ENCODE results near the gene CLEC3B. TPM values are rescaled to one million over a fixed set of nuclear protein-coding genes. Genes with fewer than 3 reads are reported as not detected.

CLEC3B gene
- total RNA-seq, 3 donors from 2014 or later, result 18.3 to 479 (median 55.7) TPM

DNA sequence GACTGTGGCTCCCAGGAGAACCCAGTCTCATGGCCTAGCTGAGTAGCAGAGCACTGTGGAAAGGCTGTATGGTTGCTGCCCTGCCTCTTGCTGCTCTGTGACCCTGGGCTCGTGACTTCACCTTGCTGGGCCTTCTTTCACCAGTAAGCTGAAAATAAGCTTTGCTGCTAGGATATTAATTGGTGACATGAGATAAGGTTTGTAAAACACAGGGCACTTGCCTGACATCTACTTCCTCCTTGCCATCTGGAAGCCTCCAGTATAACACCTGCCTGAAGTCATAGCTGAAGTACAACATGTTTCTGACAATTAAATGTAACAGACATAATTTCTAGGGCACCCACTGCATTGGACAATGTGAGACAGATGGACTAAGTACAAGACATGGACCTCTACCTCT lies 53.6 kb downstream of the CLEC3B start:
- no peaks in the 10 kb centered on the region for H3K36me3 ChIP-seq
- H3K4me3 ChIP-seq, result no peak overlapping the region
- no peak for DNase-seq (ENCODE audit: low spot score in 2 of 2)
- no peak overlapping the region for H3K27ac ChIP-seq
- no peaks in the 10 kb centered on the region for H3K27me3 ChIP-seq
- intact Hi-C loops (cut with DNase I; ENCODE audit: low total_unique reads), result no loop called here
- H3K4me1 ChIP-seq, result no peaks in the 10 kb centered on the region
- TF ChIP-seq, protein P1, sequence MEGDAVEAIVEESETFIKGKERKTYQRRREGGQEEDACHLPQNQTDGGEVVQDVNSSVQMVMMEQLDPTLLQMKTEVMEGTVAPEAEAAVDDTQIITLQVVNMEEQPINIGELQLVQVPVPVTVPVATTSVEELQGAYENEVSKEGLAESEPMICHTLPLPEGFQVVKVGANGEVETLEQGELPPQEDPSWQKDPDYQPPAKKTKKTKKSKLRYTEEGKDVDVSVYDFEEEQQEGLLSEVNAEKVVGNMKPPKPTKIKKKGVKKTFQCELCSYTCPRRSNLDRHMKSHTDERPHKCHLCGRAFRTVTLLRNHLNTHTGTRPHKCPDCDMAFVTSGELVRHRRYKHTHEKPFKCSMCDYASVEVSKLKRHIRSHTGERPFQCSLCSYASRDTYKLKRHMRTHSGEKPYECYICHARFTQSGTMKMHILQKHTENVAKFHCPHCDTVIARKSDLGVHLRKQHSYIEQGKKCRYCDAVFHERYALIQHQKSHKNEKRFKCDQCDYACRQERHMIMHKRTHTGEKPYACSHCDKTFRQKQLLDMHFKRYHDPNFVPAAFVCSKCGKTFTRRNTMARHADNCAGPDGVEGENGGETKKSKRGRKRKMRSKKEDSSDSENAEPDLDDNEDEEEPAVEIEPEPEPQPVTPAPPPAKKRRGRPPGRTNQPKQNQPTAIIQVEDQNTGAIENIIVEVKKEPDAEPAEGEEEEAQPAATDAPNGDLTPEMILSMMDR (IDR thresholded peaks at IDR 0.05), result no peak
- TF ChIP-seq POLR2A (IDR thresholded peaks at IDR 0.05), result no peak
- TF ChIP-seq POLR2AphosphoS5 (IDR thresholded peaks at IDR 0.05), result no peak
- H3K9me3 ChIP-seq, result no peaks in the 10 kb centered on the region

DNA sequence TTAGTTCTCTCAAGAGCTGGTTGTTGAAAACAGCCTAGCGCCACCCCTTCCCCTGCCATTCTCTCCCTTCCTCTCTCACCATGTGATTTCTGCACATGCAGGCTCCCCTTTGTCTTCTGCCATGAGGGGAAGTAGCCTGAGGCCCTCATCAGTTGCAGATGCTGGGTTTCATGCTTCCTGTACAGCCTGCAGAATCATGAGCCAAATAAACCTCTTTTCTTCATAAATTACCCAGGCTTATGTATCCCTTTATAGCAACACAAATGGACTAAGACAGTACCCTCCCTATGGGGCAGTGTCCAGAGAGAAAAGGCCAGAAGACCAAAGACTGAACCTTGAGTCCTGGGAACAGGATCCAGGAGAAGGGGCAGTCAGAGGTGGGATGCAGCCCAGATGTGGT lies 54.7 kb downstream of the CLEC3B start:
- DNase-seq (ENCODE audit: low spot score in 2 of 2), result no peak
- intact Hi-C loops (cut with DNase I; ENCODE audit: low total_unique reads), result no loop called here
- TF ChIP-seq, protein P1 (IDR thresholded peaks at IDR 0.05), result no peak
- TF ChIP-seq POLR2AphosphoS5 (IDR thresholded peaks at IDR 0.05) (no peak), POLR2A (IDR thresholded peaks at IDR 0.05) (no peak)

DNA sequence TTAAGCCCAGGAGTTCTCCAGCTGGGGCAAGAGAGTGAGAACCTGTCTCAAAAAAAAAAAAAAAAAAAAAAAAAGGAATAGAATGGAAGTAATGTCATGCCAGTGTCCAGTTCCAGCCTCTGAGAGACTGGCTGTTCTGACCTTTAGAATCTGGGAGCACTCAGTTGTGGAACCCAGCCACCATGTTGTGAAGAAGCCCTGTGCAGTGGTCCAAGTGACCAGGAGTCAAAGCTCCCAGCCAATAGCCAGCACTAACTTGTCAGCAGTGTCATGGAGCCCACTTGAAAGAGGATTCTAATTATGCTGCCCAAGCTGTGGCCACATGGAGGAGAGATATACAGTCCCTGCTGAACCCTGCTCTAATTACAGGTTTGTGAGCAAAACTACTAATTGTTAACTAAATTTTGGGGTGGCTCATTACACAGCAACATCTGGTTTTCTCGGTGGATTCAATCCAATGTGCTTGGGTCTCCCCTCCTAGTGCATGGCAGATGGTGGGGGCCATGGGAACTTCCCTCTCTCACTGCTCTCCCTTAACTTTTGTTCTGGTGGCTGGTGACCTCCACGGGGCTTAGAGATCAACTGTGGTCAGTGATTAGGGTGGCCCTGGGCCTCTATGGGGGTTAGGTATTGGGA lies 55.5 kb downstream of the CLEC3B start:
- Histone ChIP-seq H3K27ac (no peak overlapping the region), H3K4me1 (no peaks in the 10 kb centered on the region), H3K4me3 (no peak overlapping the region), H3K36me3 (no peaks in the 10 kb centered on the region), H3K9me3 (no peaks in the 10 kb centered on the region), H3K27me3 (no peaks in the 10 kb centered on the region)
- no peak for DNase-seq (ENCODE audit: low spot score in 2 of 2)
- intact Hi-C loops (cut with DNase I; ENCODE audit: low total_unique reads), result no loop called here
- TF ChIP-seq POLR2A (IDR thresholded peaks at IDR 0.05) (no peak), POLR2AphosphoS5 (IDR thresholded peaks at IDR 0.05) (no peak)
- TF ChIP-seq, protein P1 (IDR thresholded peaks at IDR 0.05), result no peak

More for the DNA sequence above, 54.7 kb downstream of the CLEC3B start:
- H3K4me3 ChIP-seq, result no peak overlapping the region
- no peaks in the 10 kb centered on the region for H3K4me1 ChIP-seq
- H3K27ac ChIP-seq, result no peak overlapping the region
- H3K27me3 ChIP-seq, result no peaks in the 10 kb centered on the region
- no peaks in the 10 kb centered on the region for H3K36me3 ChIP-seq
- H3K9me3 ChIP-seq, result no peaks in the 10 kb centered on the region

DNA sequence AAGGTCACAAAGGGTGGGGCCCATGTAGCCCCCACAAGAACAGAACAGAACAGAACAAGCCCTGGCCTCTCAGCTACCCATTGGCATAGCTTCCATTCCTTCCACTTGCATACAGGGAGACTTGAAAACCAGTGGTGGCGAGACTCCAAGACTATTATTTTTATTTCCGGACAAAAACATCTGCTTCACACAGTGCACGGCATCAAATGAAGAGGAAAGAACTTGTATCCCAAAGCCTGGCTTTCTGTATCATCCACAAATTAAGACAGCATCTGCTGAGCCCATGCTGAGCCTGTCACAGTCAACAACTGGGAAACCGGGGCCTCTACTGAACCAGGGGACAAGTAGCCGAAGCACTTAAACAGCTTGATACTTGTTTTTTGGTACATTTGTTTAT lies 56.0 kb downstream of the CLEC3B start:
- Histone ChIP-seq H3K9me3 (no peaks in the 10 kb centered on the region), H3K36me3 (no peaks in the 10 kb centered on the region), H3K27ac (no peak overlapping the region), H3K27me3 (no peaks in the 10 kb centered on the region), H3K4me1 (no peaks in the 10 kb centered on the region), H3K4me3 (no peak overlapping the region)
- intact Hi-C loops (cut with DNase I; ENCODE audit: low total_unique reads), result no loop called here
- no peak for DNase-seq (ENCODE audit: low spot score in 2 of 2)
- TF ChIP-seq POLR2A (IDR thresholded peaks at IDR 0.05), result no peak
- no peak for TF ChIP-seq POLR2AphosphoS5 (IDR thresholded peaks at IDR 0.05)
- TF ChIP-seq, protein P1 (IDR thresholded peaks at IDR 0.05), result no peak

DNA sequence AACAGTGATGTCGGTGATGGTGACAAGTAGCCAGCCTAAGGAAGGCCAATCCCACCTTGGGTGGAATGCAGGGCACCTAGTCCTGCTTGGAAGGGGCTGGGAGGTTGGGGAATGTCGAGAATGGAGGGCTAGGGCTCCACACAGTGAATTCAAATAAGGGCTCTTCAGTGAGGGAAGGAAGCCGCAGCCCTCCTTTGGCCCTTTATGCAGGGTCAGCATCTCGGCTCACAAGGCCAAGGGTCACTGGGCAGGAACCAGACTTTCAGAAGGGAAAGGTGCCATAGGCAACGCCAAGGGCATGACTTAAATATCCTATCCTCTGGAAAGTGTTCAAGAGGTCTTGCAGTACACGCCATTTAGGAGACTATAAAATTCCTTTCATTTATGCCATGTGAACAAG lies 56.9 kb downstream of the CLEC3B start:
- H3K27ac ChIP-seq, result no peak overlapping the region
- H3K4me1 ChIP-seq, result no peaks in the 10 kb centered on the region
- intact Hi-C loops (cut with DNase I; ENCODE audit: low total_unique reads), result no loop called here
- H3K9me3 ChIP-seq, result no peaks in the 10 kb centered on the region
- H3K27me3 ChIP-seq, result no peaks in the 10 kb centered on the region
- TF ChIP-seq POLR2AphosphoS5 (IDR thresholded peaks at IDR 0.05) (no peak), POLR2A (IDR thresholded peaks at IDR 0.05) (no peak)
- TF ChIP-seq, protein P1 (IDR thresholded peaks at IDR 0.05), result no peak
- no peak overlapping the region for H3K4me3 ChIP-seq
- DNase-seq (ENCODE audit: low spot score in 2 of 2), result no peak
- no peaks in the 10 kb centered on the region for H3K36me3 ChIP-seq

All from breast epithelium (tissue), 4 donors.